ENCODE measurements around the gene TMEM179. TPM values are rescaled to one million over a fixed set of nuclear protein-coding genes. Genes with fewer than 3 reads are reported as not detected.
"Not testable (repeated sequence)": the region's sequence is repeated elsewhere in the genome, so short reads cannot be mapped to it uniquely, and the experiment has no call there.

Gene TMEM179
- total RNA-seq: not detected

DNA sequence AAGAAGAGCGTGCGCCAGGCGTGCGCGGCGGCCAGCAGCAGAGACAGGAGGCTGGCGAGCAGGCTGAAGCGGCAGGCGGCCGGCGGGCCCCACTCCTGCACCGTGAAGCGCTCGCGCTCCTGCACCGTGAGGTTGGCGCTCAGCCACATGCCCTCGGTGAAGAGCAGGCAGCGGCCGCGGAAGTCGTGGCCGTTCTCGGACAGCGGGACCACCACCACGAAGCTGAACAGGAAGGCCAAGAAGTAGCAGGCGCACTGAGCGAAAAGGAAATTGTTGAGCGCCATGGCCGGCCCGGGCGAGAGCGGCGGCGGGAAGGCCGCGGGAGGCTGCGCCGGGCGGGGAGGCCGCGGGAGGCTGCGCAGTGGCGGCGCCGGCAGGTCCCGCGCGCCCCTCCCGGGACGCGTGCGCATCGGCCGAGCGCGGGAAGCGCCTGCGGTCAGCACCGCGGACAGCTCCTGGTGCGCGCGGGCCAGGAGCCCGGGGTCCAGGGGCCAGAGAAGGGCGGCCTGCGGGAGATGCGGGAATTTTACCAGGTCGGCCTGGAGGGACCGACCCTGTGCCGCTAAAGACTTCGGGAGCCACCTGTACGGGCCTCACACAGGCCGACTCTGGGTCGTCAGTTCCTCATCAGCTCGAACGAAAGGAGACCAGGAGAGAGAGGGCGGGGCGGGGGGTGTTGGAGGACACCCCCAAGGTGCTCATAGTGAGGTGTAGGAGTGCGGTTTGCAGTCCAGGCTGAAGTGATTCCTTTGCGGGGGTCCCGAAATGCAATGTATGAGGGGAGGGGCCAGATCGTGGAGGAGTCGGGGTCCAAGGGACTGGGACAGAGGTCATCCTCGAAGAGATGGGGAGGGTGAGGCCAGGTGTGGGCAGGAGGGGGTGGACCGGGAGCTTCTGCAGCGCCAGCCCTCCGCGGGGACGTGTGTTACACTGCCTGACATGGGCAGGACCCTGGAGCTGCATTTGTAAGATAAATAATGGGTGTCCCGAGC lies at the start of gene TMEM179:
Gene TMEM179 (minus strand): TSS at position 315 of the 992 bp plus-strand sequence. CDS start 31 bp downstream, at position 284.
- H3K36me3 Mint-ChIP-seq: no peaks in the 10 kb centered on the region
- H3K4me1 Mint-ChIP-seq: no peaks in the 10 kb centered on the region
- peak within 1 kb of the TSS; percentile 42 for H3K4me3 Mint-ChIP-seq
- H3K27ac Mint-ChIP-seq: no peak within 1 kb of the TSS
- peak; percentile 34 for DNase-seq
- no peaks in the 10 kb centered on the region for H3K9me3 Mint-ChIP-seq
- peaks cover 80% of the 10 kb centered on the region for H3K27me3 Mint-ChIP-seq

DNA sequence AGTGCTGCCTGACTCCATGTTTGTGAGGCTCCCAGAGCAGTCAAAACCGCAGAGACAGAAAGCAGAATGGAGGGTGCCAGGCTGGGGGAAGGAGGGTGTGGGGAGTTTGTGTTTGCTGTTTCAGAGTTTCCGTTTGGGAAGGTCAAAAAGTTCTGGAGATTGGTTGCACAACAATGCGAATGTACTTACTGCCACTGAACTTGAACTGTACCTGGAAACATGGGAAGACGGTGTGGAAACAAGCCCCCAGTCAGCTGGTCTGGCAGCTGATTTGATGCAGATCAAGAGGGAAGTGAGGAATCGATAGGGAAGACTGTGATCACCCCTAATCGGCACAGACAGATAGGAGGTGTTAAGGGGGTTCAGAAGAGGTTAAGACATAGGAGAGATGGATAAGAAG lies 49.5 kb upstream of the TMEM179 start:
- peaks cover 8% of the 10 kb centered on the region for H3K27me3 Mint-ChIP-seq
- H3K36me3 Mint-ChIP-seq: peaks cover 2% of the 10 kb centered on the region
- no peak for DNase-seq
- no peak overlapping the region for H3K27ac Mint-ChIP-seq
- peaks cover 15% of the 10 kb centered on the region for H3K4me1 Mint-ChIP-seq
- H3K4me3 Mint-ChIP-seq: no peak overlapping the region
- peaks cover 3% of the 10 kb centered on the region for H3K9me3 Mint-ChIP-seq

DNA sequence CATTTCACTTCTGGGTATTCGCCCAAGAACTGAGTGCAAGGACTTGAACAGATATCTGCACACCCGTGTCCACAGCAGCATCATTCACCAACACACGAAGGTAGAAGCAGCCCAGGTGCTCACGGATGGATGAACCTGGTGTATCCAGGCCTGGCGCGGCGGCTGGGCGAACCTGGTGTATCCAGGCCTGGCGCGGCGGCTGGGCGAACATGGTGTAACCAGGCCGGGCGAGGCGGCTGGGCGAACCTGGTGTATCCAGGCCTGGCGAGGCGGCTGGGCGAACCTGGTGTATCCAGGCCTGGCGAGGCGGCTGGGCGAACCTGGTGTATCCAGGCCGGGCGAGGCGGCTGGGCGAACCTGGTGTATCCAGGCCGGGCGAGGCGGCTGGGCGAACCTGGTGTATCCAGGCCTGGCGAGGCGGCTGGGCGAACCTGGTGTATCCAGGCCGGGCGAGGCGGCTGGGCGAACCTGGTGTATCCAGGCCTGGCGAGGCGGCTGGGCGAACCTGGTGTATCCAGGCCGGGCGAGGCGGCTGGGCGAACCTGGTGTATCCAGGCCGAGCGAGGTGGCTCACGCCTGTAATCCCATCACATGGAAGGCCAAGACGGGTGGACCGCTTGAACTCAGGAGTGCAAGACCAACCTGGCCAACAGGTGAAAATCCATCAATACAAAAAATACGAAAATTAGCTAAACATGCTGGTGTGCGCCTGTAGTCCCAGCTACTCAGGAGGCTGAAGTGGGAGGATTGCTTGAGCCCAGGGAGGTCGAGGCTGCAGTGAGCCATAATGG lies 48.8 kb upstream of the TMEM179 start:
- H3K4me1 Mint-ChIP-seq: peaks cover 15% of the 10 kb centered on the region
- H3K4me3 Mint-ChIP-seq, H3K27me3 Mint-ChIP-seq, H3K36me3 Mint-ChIP-seq, DNase-seq, H3K27ac Mint-ChIP-seq, H3K9me3 Mint-ChIP-seq: not testable (repeated sequence)

DNA sequence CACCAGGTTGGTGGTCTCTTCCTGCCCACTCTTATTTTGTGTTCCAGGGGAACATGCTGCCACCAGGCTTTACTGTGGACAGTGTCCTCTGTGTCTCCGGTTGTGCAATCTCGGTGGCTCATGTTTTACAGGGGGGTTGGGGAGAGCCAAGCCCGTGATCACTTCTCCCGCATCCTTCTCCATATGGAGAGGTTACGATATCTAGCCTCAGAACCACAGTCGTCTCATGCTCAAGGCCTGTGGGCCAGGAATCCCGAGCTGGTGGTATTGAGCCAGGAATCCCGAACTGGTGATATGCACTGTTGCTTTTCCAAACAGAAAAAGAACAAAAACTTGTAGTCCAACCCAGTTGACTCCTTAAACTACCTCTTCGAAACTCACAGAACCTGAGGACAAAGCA lies 47.8 kb upstream of the TMEM179 start:
- H3K9me3 Mint-ChIP-seq: peaks cover 3% of the 10 kb centered on the region
- H3K4me1 Mint-ChIP-seq: peaks cover 8% of the 10 kb centered on the region
- H3K4me3 Mint-ChIP-seq: no peak overlapping the region
- DNase-seq: no peak
- peaks cover 2% of the 10 kb centered on the region for H3K36me3 Mint-ChIP-seq
- H3K27ac Mint-ChIP-seq: no peak overlapping the region
- H3K27me3 Mint-ChIP-seq: peaks cover 9% of the 10 kb centered on the region

DNA sequence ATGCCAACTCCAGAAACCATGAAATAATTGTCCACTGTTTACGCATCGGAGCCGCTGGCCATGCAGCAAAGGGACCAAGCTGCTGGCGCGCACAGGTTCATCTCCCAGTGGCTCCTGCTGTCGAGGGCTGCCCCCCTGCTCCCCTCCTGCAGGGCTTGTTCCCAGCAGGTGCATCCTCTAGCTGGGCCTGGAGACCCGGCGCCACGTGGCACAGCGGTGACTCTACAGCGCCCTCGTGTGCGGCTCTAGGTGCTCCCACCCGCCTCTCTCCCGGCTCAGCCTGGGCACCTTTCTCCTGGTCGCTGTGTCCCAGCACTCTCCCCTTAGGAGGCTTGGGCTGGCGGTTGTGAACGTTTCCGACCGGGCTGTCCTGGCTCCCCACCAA lies 47.3 kb upstream of the TMEM179 start:
- Mint-ChIP-seq H3K27me3 (peaks cover 9% of the 10 kb centered on the region), H3K4me1 (peaks cover 5% of the 10 kb centered on the region), H3K27ac (peak overlapping the region; percentile 8), H3K4me3 (no peak overlapping the region), H3K36me3 (peaks cover 2% of the 10 kb centered on the region), H3K9me3 (peaks cover 3% of the 10 kb centered on the region)
- DNase-seq: no peak

DNA sequence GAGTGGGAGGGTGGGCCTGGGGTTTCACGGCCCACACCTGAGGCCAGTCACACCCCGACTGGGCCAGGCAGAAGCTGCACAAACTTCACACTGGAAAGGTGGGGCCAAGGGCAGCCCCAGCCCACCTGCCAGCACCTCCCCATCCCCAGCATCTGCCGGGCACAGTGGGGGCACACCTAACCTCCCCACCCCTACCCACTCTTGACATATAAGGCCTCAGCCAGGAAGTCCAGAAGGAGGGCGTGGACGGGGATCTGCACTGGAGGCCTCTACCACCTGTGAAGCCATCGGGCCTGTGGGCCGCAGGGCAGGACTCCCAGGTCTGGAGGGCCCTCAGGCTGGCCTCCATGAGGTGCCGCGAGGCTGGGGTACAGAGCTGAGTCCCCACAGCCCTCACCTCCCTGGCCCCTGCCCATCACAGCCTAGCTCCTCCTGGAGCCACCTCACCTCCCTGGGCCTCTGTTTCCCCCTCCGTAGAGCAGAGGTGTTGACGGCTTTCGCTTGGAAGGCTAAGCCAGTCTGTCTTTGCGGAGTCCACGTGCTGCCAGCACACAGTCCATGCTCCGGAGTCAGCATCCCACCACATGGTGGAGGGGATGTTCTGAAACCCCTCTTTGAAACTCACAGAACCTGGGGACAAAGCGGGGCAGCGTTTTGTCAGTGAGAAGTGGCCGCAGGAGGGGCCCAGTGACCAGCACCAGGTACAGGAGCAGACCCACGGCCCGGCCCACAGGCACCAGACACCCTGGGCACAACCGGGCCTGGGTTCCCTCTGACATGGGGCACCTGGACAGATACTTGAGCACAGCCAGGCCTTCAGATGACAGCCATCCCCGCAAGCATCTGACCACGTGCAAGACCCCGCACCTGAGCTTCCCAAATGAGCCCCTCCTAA lies 46.7 kb upstream of the TMEM179 start:
- no peak for DNase-seq
- no peak overlapping the region for H3K4me3 Mint-ChIP-seq
- H3K27me3 Mint-ChIP-seq: peaks cover 9% of the 10 kb centered on the region
- H3K36me3 Mint-ChIP-seq: peaks cover 2% of the 10 kb centered on the region
- H3K4me1 Mint-ChIP-seq: peaks cover 3% of the 10 kb centered on the region
- H3K9me3 Mint-ChIP-seq: peaks cover 3% of the 10 kb centered on the region
- H3K27ac Mint-ChIP-seq: no peak overlapping the region

DNA sequence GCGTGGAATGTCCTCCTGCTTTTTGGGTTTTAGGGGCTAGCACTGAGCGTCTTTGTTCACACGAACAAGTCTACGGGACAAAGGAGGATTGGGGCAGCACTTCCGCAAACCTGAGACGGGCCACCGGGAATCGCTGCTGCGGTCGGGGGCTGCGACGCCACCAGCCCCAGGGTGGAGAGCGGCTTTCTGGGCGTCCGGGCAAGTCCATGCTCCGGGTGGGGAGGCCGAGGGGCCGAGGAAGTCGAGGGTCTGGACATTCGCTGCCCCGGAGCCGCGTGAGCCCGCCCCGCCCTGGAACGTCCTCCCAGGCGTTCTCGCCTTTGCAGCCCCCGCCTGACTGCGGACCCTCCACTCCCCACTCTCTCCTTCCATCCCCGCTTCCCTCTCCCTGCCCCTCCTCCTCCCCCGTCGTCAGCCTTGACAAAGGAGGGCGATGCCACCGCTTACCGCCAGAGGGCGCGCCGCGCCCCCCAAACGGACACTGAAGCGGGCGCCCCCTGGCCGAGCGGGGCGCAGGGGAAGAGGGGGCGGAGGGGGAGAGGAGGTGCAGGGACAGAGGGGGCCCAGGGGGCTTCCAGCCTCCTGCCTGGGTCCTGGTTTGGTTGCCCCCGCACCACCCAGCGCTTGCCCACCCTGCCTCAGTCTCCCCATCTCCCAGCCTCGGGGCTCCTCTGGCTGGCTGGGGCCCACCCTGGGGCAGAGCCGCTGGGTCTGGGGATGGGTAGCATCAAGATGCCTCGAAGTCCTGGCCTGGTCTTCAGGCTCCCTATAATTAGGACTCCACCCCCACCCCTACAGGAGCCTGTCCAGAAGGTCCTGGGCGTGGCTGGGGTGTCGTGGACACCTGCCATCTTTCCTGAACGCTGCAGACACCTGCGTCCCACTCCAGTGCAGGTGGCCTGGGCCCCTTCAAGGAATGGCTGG lies 45.7 kb upstream of the TMEM179 start:
- Mint-ChIP-seq H3K27me3 (peaks cover 9% of the 10 kb centered on the region), H3K4me1 (peaks cover 3% of the 10 kb centered on the region), H3K27ac (no peak overlapping the region), H3K4me3 (peak overlapping the region; percentile 45), H3K9me3 (peaks cover 3% of the 10 kb centered on the region), H3K36me3 (peaks cover 2% of the 10 kb centered on the region)
- DNase-seq: peak; percentile 72

DNA sequence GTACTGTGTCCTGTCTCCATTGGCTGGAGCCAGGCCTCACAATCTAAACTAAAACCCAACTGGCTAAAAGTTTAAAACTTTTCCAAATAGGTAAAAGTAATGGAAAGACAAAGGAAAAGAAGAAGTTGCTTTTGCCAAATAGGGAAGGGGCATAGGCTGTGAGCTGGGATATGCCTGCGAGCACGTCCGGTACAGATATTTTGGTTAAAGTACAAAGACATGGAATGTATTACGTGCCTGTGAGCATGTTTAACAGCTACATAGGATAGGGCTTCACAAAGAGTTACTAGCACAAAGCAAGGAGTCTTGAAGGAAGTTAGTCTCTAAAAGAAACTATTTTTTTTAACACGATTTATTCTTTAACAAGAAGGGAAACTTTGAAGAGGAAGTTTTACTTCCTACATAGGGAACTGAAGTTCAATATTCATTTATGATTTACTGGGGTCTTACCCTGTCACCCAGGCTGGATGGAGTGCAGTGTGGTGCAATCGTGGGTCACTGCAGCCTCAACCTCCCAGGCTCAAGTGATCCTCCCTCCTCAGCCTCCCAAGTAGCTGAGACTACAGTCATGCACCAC lies 43.0 kb upstream of the TMEM179 start:
- Mint-ChIP-seq H3K4me1 (peaks cover 3% of the 10 kb centered on the region), H3K36me3 (no peaks in the 10 kb centered on the region)

DNA sequence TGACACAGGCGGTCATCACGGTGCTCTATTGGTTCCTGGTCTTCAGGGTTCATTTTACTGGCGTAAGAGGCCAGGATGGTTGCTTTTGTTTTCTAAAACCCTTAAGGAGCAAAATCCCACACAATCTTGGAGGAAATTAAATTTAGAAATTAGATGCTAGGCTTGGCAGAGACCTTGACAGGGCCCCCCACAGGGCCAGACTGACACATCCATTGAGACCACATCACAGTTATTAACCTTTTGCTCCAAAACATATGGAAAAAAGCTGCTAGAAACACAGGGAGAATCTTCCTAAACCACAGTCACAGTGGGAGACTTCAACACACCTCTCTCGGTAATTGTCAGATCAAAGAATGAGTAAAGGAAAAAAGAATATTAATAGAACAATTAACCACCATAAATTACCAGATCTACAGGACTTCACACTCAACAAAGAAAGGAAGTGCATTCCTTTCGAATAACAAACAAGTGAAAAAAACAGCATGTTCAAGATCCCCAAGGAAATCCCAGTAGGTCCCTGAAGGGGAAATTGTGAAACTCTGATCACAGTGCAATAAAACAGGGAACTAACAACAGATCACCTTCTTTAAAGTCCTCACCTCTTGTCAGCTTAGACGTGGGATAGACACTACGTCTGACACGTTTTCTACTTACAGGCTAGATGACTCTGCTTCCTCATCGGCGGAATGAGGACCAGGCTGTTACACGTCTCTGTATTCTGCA lies 40.2 kb upstream of the TMEM179 start:
- Mint-ChIP-seq H3K27me3 (peaks cover 11% of the 10 kb centered on the region), H3K27ac (no peak overlapping the region), H3K9me3 (peaks cover 5% of the 10 kb centered on the region), H3K36me3 (no peaks in the 10 kb centered on the region), H3K4me3 (no peak overlapping the region), H3K4me1 (peaks cover 7% of the 10 kb centered on the region)
- no peak for DNase-seq

More for the DNA sequence above, 43.0 kb upstream of the TMEM179 start:
- Mint-ChIP-seq H3K4me3 (no peak overlapping the region), H3K27ac (no peak overlapping the region), H3K27me3 (peaks cover 9% of the 10 kb centered on the region), H3K9me3 (peaks cover 5% of the 10 kb centered on the region)
- DNase-seq: no peak

DNA sequence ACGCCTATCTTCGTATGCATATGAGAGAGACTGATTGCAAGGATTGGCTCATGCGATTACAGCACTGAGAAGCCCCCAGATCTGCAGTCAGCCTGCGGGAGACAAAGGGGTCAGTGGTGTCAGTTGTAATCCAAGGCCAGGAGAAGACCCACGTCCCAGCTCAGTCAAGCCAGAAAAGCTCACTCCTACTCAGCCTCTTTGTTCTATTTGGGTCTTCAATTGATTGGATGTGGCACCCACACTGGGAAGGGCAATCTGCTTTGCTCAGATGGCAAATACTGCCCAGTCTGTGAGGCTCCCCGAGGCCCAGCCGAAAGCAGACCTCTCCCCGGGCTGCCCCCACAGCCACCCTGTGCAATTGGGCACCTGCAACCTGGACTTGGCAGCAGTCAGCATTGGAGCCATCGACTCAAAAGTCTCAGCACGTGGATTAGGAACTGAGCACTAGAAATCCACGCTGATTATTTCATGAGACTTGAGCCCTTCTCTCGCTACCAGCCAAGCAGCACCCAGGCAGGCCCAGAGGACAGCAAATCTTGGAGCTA lies 39.6 kb upstream of the TMEM179 start:
- H3K36me3 Mint-ChIP-seq: no peaks in the 10 kb centered on the region
- H3K4me1 Mint-ChIP-seq: peaks cover 7% of the 10 kb centered on the region
- no peak for DNase-seq
- H3K27ac Mint-ChIP-seq: no peak overlapping the region
- H3K9me3 Mint-ChIP-seq: peaks cover 5% of the 10 kb centered on the region
- H3K27me3 Mint-ChIP-seq: peaks cover 9% of the 10 kb centered on the region
- H3K4me3 Mint-ChIP-seq: no peak overlapping the region

DNA sequence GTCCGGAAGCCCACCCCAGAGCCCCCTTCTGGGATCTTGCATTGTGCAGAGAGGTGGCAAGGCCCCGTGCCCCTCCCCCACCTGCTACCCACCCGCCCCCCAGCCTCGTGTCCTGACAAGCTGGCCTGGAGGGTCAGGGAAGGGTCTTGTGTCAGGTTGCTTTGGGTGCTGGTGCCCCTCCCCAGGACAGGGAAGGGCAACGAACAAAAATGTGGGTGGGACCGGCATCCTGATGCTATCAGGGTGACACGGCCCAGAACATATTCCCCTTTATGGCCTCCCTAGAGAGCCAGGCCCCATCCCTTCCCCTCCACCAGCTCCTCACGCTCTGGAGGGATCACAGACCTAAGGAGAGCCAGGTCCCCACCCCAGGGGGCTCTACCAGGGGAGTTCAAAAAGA lies 38.7 kb upstream of the TMEM179 start:
- peaks cover 5% of the 10 kb centered on the region for H3K9me3 Mint-ChIP-seq
- DNase-seq: no peak
- peaks cover 11% of the 10 kb centered on the region for H3K27me3 Mint-ChIP-seq
- H3K36me3 Mint-ChIP-seq: no peaks in the 10 kb centered on the region
- no peak overlapping the region for H3K4me3 Mint-ChIP-seq
- no peak overlapping the region for H3K27ac Mint-ChIP-seq
- H3K4me1 Mint-ChIP-seq: peaks cover 7% of the 10 kb centered on the region

DNA sequence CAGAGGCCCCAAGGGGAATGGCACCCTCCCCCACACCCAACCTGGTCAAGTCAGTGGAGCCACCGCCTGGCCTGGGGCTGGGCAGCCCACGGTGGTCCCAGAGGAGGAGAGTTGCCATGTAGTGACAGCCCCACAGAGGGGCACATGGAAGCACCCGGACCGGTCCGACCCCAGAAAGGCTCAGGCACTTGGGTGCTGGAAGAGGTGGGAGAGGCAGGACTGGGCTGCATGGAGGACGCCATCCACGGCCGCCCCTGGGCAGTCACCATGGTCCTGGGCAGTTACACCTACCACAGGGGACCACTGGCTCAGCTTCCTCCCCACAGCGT lies 37.9 kb upstream of the TMEM179 start:
- DNase-seq: no peak
- H3K27ac Mint-ChIP-seq: no peak overlapping the region
- H3K4me3 Mint-ChIP-seq: no peak overlapping the region
- H3K9me3 Mint-ChIP-seq: peaks cover 5% of the 10 kb centered on the region
- peaks cover 5% of the 10 kb centered on the region for H3K4me1 Mint-ChIP-seq
- H3K36me3 Mint-ChIP-seq: no peaks in the 10 kb centered on the region
- H3K27me3 Mint-ChIP-seq: peaks cover 12% of the 10 kb centered on the region

Measured in activated naive CD8-positive, alpha-beta T cell treated with anti-CD3 and anti-CD28 coated beads for 36 hours (primary cell).